GF-D8 (cell line): ENCODE data around the gene STEAP4.
A peak's percentile ranks its signal among the peaks of the same experiment; 100 is the strongest.
"Not testable (repeated sequence)": the region's sequence is repeated elsewhere in the genome, so short reads cannot be mapped to it uniquely, and the experiment has no call there.

Experiments
- DNase-seq: peaks from one replicate; lab custom pipeline; 2025; lab: John Stamatoyannopoulos, UW

Gene STEAP4

DNA sequence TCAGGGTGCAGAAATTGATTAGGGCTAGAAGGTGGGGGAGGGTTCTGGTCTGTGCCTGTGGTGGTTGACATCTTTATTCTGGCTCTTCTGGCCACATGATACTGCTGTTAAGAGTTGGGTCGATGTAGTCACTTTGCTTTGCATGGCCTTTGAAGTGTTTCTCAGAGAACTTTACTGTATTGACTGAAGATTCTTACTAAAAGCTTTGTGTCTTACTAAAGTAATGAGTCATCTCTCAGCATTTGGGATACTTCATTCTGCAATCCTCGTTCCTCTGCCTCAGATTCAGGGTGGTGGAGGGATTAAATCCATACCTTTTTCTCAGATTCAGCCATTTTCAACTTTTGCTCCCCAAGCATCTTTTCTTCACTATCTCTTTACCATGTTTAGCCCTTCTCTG, 38.6 kb downstream of the STEAP4 start:
- DNase-seq, result no peak

DNA sequence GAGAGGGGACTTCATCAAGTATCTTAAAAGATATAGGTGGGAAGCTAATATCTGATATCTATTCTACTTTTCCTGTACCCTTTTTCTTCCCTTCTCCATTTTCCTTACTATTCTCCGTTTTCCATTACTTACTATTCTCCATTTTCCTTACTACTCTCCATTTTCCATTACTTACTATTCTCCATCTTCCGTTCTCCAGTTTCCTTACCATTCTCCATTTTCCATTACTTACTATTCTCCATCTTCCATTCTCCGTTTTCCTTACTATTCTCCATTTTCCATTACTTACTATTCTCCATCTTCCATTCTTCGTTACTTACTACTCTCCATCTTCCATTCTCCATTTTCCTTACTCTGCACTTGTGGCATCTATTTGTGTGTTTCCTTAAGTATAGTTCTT, 39.3 kb downstream of the STEAP4 start:
- DNase-seq, result no peak

DNA sequence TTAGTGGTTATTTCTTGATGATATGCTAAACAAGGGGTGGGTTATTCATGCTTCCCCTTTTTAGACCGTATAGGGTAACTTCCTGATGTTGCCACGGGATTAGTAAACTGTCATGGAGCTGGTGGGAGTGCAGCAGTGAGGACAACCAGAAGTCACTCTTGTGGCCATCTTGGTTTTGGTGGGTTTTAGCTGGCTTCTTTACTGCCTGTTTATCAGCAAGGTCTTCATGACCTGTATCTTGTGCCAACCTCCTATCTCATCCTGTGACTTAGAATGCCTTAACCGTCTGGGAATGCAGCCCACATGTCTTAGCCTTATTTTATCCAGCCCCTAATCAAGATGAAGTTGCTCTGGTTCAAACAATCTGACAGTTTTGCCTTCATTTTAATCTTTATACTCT, 41.7 kb downstream of the STEAP4 start:
- peak; percentile 7 for DNase-seq

DNA sequence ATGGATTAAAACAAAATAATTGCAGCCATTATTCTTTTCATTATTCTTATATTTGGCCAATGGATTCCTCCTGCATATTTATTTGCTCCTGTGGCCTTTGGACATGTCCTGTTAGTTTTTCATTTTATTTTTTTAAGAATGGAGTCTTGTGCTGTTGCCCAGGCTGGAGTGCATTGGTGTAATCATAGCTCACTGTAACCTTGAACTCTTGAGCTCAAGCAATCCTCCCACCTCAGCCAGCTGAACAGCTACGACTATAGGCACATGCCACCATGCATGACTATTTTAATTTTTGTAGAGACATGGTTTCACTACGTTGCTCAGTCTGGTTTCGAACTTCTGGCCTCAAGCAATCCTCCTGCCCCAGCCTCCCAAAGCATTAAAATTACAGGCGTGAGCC, 44.1 kb downstream of the STEAP4 start:
- DNase-seq, result no peak

DNA sequence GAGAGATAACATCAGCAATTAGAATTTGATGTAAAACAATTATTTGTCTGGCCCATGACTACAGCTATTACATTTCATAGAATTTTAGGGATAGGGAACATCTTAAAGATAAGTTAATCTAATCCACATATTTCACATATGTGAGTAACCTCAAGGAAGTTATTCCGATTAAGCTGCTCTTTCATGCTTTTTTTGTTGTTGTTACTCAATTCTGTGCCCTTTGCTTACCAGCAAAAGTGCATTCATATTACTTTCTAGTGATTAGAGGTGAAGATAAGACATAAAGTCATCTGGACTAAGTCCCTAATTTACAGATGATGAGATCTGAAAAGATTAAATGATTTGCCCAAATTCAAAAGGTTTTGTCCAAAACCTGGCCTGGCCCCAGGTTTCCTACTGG, 46.0 kb downstream of the STEAP4 start:
- no peak for DNase-seq

DNA sequence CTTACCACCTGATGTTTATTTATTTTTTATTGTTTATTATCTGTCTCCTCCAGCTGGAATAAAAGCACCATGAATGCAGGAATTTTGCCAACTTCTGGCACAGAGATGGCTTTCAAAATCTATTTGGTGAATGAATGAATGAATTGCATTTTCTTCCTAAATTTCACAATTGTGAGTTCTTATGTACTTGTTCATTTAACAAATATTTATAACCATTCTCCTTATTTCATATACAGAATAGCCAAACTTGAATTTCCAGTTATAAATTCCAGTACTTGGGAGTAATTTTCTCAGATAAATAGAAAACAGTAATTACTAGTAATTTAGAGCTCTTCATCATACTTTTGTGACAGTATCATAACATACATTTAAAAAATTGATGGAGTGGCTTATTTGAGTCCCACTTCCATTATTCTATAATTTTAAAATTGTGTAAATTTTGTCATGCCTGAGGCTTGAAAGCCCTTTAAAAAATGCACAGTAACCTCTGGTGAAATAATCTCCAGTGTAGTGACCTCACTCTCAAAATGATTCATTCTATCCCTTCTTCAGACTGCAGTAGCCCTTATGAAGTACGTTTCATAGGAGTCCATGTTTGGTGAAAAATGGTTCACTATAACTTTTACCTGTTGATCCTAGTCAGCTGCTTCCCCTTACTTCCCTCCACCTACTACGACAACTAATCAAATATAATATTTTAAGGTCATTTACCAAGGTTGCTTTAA, 46.9 kb downstream of the STEAP4 start:
- no peak for DNase-seq

DNA sequence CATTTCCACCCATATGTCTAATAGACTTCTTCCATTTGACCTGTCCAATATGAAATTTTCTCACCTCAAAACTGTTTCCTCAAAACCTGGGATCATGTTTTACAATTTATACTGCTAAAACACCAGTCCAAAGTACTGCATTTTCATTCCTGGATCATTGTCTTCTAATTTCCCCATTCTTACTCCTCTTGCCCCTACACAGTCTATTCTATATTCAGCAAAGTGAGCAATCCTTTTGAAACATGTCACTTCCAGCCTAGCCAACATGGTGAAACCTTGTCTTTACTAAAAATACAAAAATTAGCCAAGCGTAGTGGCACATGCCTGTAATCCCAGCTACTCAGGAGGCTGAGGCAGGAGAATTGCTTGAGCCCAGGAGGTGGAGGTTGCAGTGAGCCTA, 48.4 kb downstream of the STEAP4 start:
- not testable (repeated sequence) for DNase-seq

DNA sequence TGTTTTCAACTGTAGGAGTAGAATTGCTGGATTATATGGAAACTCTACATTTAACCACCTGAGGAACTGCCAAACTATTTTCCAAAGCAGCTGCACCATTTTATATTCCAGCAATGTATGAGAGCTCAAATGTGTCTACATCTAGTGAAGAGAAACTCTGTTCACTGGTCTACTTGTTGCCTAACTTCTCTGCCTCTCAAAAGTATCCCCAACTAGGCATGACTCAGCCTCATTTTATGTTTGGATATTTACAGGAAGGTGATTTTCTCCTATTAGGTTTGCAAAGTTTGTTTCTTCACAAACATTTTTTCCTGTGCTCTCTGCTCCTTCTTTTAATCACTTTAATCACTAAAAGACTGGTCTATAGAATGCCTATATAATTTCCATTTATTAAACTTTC, 49.8 kb downstream of the STEAP4 start:
- DNase-seq, result no peak

DNA sequence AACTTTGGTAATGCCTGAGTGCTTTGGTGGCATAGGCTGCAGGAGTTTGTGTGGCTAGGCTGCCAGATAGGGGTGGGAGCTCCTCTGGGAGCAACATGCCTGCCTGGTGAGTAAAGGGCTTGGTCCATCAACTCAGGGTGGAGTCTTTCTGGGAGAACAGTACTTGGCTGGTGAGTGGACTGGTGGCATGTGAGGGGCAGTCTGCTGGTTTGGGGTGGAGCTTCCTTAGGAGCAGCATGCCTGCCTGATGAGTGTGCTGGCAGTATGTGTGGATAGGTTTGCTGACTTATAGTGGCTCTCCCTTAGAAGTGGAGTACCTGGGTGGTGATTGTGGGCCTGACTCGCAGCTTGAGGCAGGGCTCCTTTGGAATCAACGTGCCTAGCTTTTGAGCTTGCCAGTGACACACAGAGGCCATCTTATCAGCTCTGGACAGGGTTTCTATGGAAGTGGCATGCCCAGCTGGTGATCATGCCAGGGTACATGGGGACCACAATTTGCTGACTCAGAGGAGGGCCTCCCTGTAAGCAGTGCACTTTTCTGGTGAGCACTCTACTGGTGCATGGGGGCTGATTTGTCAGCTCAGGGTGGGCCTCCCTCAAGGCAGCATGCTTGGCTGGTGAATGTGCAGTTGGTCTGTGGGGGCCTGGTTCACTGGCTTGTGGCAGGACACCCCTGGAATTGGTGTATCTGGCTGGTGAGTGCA, 51.8 kb downstream of the STEAP4 start:
- no peak for DNase-seq

DNA sequence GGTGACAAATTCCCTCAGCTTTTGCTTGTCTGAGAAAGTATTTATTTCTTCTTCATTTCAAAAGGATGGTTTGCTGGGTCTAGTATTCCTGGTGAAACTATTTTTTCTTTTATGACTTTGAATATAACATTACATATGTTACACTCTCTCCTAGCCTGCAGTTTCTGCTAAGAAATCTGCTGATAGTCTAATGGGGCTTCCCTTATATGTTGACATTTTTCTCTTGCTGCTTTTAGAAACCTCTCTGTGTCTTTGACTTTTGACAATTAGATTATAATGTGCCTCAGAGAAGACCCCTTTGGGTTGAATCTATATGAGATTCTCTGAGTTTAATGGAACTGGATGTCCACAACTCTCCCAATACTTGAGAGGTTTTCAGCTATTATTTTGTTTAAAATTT, 53.1 kb downstream of the STEAP4 start:
- DNase-seq, result no peak

DNA sequence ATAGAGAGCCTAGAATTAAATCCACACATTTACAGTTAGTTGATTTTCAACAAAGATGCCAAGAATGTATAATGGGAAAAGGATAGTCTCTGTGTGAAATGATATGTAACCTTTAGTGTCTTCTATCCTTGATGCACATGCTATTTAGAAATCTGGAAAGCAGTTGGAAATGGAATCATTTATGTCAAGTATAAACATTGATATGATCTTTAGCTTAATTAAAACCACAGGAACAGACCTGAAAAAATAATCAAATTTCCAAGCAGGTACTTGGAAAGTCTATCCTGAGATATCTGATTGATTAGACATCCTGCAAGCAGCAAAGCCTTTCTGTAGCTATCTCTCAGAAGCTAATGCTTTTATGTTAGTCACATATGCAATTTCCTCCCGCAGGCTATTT, 62.4 kb downstream of the STEAP4 start:
- DNase-seq, result no peak

DNA sequence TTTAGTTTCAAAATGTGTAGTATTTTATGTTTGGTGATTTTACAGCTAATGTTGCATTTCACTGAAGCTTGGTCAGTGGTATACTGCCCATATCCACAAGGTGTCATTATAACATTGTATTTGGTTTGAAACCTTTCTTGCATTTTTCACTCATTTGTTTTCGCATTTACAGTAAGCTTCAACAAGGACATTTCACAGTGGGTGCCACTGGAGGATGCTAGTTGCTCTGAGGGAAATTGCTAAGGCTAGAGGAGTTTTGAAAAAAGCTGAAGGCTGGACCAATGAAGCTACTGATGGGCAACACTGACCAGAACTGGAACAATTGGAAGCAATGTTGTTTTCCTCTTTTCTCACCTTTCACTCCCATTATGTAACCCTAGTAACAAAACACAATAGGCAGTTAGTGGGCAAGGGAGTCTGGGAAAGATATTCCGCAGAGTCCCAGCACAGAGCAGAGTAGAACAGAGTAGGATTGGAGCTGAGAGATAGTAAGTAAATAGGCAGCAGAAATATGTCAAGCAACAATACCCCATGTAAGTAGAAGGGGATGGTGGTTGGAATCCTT, 63.3 kb downstream of the STEAP4 start:
- no peak for DNase-seq

DNA sequence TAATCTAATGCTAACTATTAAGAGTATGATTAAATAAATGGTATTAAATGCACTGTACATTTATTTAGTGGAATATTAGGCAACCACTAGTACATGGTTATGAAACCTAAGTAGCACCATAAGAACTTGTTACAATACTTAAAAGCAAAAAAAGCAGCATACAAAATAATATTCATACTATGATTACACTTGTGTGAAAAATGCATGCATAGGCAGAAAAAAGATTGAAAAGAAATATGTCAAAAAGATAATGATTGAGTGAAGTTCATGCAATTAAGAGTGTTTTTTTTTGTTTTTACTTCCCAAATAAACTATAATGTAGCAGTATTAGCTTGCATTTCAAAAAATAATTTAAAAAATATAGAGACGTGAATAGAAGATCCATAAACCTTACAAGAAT, 66.8 kb downstream of the STEAP4 start:
- no peak for DNase-seq

DNA sequence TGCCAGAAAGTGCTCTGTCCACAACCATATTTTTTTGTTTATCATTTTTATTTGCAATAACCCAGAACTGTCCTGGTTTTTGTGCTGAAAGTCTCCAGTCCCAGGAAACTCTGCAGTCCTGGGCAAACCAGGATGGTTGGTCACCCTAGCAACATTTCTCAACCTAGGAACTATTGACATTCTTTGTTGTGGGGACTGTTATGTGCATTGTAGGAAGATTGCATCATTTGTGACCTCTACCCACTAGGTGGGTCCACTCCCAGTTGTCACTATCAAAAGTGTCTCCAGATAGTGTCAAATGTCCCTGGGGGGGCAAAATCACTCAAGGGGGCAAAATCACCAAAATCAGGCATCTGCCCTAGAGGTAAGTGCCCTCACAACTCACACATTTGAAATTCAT, 72.9 kb downstream of the STEAP4 start:
- no peak for DNase-seq

DNA sequence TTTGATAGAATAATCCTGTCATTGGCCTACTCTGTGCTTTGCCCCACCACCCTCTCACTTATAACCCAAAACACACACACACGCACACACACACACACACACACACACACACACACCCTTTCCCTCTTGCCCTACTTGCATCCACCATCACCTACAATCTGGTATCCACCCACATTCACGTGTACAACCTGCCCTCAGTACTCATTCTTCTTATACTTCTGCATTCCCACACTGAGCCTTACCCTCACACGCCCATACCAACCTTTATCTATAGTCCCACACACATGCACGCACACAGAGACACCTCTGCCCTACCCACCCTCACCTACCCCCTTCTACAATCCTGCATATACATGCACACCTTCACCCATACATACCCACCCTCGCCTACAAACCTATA, 76.0 kb downstream of the STEAP4 start:
- DNase-seq, result no peak

DNA sequence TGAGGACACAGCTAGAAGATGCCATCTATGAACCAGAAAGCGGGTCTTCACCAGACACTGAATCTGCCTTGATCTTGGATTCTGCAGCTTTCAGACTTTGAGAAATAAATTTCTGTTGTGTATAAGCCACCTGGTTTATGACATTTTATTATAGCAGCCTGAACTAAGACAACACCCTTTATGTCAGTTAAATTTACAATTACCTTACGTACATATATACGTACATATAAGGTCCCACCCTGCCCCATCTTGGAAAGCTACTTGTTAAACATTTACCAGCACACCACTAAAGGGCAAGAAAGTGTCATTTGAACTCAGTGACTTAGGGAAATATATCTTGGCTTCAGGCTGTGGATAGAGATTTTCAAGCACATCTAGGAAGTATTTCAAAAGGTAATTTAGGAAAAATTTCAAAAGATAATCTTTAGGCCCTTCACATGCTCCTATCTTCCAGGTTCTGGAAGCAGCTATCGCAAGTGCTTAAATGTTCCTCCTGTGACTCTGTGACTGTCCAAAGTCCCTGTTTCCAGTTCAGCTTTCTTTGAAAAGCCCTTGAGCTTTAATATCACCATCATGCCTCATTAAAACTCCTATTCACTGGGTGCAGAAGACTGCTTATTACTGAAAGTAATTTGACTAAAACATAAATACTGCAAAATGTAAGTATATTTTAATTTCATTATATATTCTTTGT, 77.2 kb downstream of the STEAP4 start:
- DNase-seq, result no peak

DNA sequence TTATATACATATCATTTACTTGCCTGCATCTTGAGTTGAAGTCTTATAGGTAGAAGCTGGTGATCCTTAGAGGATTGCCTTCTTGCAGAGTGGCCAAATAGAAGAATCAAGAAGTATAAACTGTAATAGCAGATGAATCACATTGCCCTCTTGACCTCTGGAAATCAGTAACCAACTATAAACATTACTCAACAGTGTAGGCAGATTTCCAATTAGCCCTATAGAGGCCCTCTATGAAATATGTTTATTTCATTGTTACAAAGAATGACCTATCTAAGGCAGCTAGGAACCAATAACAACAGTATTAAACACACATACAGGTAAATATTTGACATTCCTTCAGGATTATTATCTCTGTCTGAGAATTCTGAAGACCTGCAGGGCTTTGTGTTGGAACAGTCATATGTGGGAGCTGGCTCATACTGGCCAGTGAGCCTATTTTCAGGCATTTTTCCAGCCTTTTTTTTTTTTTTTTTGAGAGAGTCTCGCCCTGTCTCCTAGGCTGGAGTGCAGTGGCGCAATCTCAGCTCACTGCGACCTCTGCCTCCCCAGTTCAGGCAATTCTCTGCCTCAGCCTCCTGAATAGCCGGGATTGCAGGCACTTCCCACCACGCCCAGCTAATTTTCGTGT, 79.7 kb downstream of the STEAP4 start:
- DNase-seq, result no peak

DNA sequence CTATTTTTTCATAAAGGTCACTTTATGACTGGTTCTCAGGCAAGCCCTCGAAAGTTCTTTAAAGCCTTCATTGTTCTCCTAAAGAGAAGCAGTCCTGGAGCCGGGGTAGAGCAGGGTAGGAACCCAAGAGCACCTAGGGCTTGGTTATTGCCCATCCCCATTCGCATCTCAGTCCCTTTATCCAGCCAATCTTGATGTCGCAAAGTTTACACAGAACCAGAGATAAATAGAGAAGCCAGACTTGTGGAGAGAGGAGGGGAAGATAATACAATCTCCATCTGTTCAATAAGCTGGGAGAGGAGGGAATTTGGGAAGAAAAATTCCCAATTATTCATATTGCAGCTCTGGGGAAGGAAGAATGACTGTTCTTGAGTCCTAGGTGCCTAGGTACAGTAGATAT, 80.5 kb downstream of the STEAP4 start:
- DNase-seq, result no peak

DNA sequence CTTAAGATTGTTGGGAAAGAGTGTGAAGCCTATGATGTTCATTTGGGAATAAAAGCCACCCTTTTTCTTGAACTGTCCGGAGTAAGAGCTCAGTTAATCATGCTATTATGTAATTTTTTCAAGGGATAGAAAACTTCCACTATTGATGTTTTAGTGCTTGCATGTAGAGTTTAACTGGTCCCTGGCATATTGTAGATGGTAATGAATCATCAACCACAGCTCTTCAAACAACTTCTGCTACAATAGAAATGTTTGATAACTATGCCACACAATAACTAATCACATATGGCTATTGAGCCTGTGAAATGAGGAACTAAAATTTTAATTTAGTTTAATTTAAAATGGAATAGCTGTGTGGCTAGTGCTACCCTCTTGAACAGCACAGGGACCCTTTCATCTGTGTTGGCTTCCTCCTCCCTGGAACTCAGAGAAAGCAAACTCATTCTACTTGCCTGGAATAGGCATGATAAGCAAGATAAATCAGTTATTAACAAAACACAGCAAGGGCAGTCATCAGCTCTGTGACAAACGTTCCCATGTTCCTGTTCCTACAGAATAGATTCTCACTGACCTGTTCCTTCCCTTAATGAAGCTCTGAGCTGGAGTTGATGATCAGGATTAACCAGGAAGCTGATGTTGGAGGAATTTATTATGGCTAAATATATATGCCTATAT, 82.0 kb downstream of the STEAP4 start:
- no peak for DNase-seq

DNA sequence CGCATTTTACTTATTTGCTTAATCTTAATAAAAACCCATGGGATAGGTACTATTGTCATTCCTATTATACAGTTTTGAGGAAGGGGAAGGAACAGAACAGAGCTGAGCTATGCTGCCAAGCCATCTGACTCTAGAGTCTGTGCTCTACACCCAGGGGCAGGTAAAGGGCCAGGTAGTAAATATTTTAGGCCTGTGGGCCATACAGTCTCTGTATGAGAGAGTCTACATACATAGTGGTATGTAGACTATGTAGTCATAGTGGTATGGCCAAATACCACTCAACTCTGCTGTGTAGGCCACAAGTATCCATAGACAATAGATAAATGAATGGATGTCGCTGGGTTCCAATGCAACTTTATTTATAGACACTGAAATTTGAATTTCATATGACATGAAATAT, 83.4 kb downstream of the STEAP4 start:
- no peak for DNase-seq
